Measurements from ENCODE around the gene MOB2.

The MOB2 gene

GRCh38 chr11:1442807-1443366 lies 43.7 kb downstream of the MOB2 start:
- TF ChIP-seq CTCF (IDR thresholded peaks at IDR 0.05; ENCODE audit: low read depth, low read length): no peak
- no peak overlapping the region for H3K4me3 ChIP-seq (replicated peaks in 1 of 2; ENCODE audit: low read depth in 2 of 2, low read length in 2 of 2)
- DNase-seq (ENCODE audit: low read depth in 2 of 2): no peak

GRCh38 chr11:1442163-1442562 lies 44.4 kb downstream of the MOB2 start:
- H3K4me3 ChIP-seq (replicated peaks in 1 of 2; ENCODE audit: low read depth in 2 of 2, low read length in 2 of 2): no peak overlapping the region
- DNase-seq (ENCODE audit: low read depth in 2 of 2): peak; percentile 23
- TF ChIP-seq CTCF (IDR thresholded peaks at IDR 0.05; ENCODE audit: low read depth, low read length): no peak

- H3K4me3 ChIP-seq (replicated peaks in 1 of 2; ENCODE audit: low read depth in 2 of 2, low read length in 2 of 2): no peak overlapping the region
- DNase-seq (ENCODE audit: low read depth in 2 of 2): no peak
- TF ChIP-seq CTCF (IDR thresholded peaks at IDR 0.05; ENCODE audit: low read depth, low read length): no peak
These were observed 46.1 kb downstream of the MOB2 start for GRCh38 chr11:1440496-1440895.

- no peak for TF ChIP-seq CTCF (IDR thresholded peaks at IDR 0.05; ENCODE audit: low read depth, low read length)
- H3K4me3 ChIP-seq (replicated peaks in 1 of 2; ENCODE audit: low read depth in 2 of 2, low read length in 2 of 2): no peak overlapping the region
- DNase-seq (ENCODE audit: low read depth in 2 of 2): no peak
These were observed 46.5 kb downstream of the MOB2 start for GRCh38 chr11:1440066-1440465.

- no peak overlapping the region for H3K4me3 ChIP-seq (replicated peaks in 1 of 2; ENCODE audit: low read depth in 2 of 2, low read length in 2 of 2)
- DNase-seq (ENCODE audit: low read depth in 2 of 2): no peak
- no peak for TF ChIP-seq CTCF (IDR thresholded peaks at IDR 0.05; ENCODE audit: low read depth, low read length)
These were observed 47.2 kb downstream of the MOB2 start for GRCh38 chr11:1439341-1439740.

- no peak for TF ChIP-seq CTCF (IDR thresholded peaks at IDR 0.05; ENCODE audit: low read depth, low read length)
- DNase-seq (ENCODE audit: low read depth in 2 of 2): no peak
- no peak overlapping the region for H3K4me3 ChIP-seq (replicated peaks in 1 of 2; ENCODE audit: low read depth in 2 of 2, low read length in 2 of 2)
These were observed 47.6 kb downstream of the MOB2 start for GRCh38 chr11:1438967-1439330.

- no peak overlapping the region for H3K4me3 ChIP-seq (replicated peaks in 1 of 2; ENCODE audit: low read depth in 2 of 2, low read length in 2 of 2)
- no peak for TF ChIP-seq CTCF (IDR thresholded peaks at IDR 0.05; ENCODE audit: low read depth, low read length)
- DNase-seq (ENCODE audit: low read depth in 2 of 2): no peak
These were observed 48.2 kb downstream of the MOB2 start for GRCh38 chr11:1438261-1438966.

Data from cardiac fibroblast (primary cell).